H1 (cell line): ENCODE results near the gene ZNF57. TPM values are rescaled to one million over a fixed set of nuclear protein-coding genes. Genes with fewer than 3 reads are reported as not detected.

Source experiments
- CTCF ChIA-PET: fragments of 300-600 bp; sonication (Branson Sonifier 250); formaldehyde crosslinking; loops from one replicate; lab custom pipeline; 2021; ENCODE audit not compliant: partially characterized antibody; lab: Charles Lee
- POLR2A ChIA-PET: fragments of 300-600 bp; sonication (Branson Sonifier 250); formaldehyde crosslinking; loops from one replicate; lab custom pipeline; 2021; ENCODE audit warnings: inconsistent platforms; ENCODE audit not compliant: partially characterized antibody; lab: Charles Lee
- DNase-seq, 2 experiments: peaks; one replicate each; pipeline versions ENCODE4 v3.0.0 to v3.0.0-alpha.2; 2010 to 2022; ENCODE audit warnings: low spot score in 2 of 2, low read depth in 1 of 2, mixed read lengths in 1 of 2
- FAIRE-seq: peaks from 2 replicates; lab custom pipeline; 2011; peaks lifted over from hg19 to GRCh38; lab: Jason Lieb, UNC
- H2AFZ ChIP-seq: 2 replicates; pipeline ENCODE4 v1.8.1; 2012; ENCODE audit warnings: low read length, inconsistent platforms
- H2AK5ac ChIP-seq: 2 replicates; pipeline ENCODE4 v1.6.1; 2013; ENCODE audit warnings: low read depth, low read length
- H2BK120ac ChIP-seq: replicated peaks from 2 replicates; pipeline ENCODE3; 2013; ENCODE audit warnings: low read depth, low read length, inconsistent platforms
- H2BK12ac ChIP-seq: 2 replicates; pipeline ENCODE4 v1.6.1; 2013; ENCODE audit warnings: low read depth, low read length
- H2BK15ac ChIP-seq: 2 replicates; pipeline ENCODE4 v1.6.1; 2013; ENCODE audit warnings: low read length
- H2BK20ac ChIP-seq: 2 replicates; pipeline ENCODE4 v1.6.1; 2013; ENCODE audit warnings: low read length
- H2BK5ac ChIP-seq: 2 replicates; pipeline ENCODE4 v1.6.1; 2013; ENCODE audit warnings: low read depth, low read length
- H3K14ac ChIP-seq: 2 replicates; pipeline ENCODE4 v1.6.1; 2013; ENCODE audit warnings: inconsistent platforms; ENCODE audit not compliant: insufficient read length
- H3K18ac ChIP-seq: 2 replicates; pipeline ENCODE4 v1.6.1; 2013; ENCODE audit warnings: low read length; ENCODE audit errors: extremely low read depth
- H3K23ac ChIP-seq: 2 replicates; pipeline ENCODE4 v1.6.1; 2013; ENCODE audit warnings: inconsistent platforms; ENCODE audit not compliant: insufficient read length
- H3K23me2 ChIP-seq: 2 replicates; pipeline ENCODE4 v1.6.1; 2013; ENCODE audit warnings: low read depth, low read length
- H3K27ac ChIP-seq: 2 replicates; pipeline ENCODE4 v1.6.1; 2011; ENCODE audit warnings: low read depth, low read length, inconsistent platforms
- H3K27me3 ChIP-seq, 4 experiments: replicated peaks in 1 of 4; 1 replicate in 1 of 4; 2 replicates in 3 of 4; pipeline versions ENCODE4 v1.6.1 to v1.8.1; 2011 to 2013; ENCODE audit warnings: low read length in 3 of 4, mild to moderate bottlenecking in 3 of 4, inconsistent platforms in 2 of 4, mixed read lengths in 2 of 4, moderate library complexity in 1 of 4; ENCODE audit not compliant: control insufficient read depth in 3 of 4, insufficient read depth in 3 of 4; ENCODE audit errors: extremely low read depth in 1 of 4
- H3K36me3 ChIP-seq, 4 experiments: 2 replicates each; pipeline versions ENCODE4 v1.6.1 to v1.8.1; 2011 to 2013; ENCODE audit warnings: mild to moderate bottlenecking in 4 of 4, low read length in 3 of 4, moderate library complexity in 2 of 4, control low read depth in 1 of 4, inconsistent platforms in 1 of 4; ENCODE audit not compliant: insufficient read depth in 4 of 4, control insufficient read depth in 2 of 4
- H3K4ac ChIP-seq: replicated peaks from 2 replicates; pipeline ENCODE3; 2013; ENCODE audit warnings: low read length, low read depth, mixed read lengths, inconsistent platforms; ENCODE audit not compliant: insufficient read length
- H3K4me1 ChIP-seq, 4 experiments: replicated peaks in 1 of 4; 1 replicate in 1 of 4; 2 replicates in 3 of 4; pipeline versions ENCODE4 v1.6.1 to v1.8.1; 2011 to 2013; ENCODE audit warnings: low read length in 3 of 4, inconsistent platforms in 2 of 4, mixed read lengths in 1 of 4; ENCODE audit not compliant: insufficient read depth in 4 of 4, control insufficient read depth in 3 of 4
- H3K4me2 ChIP-seq, 2 experiments: 2 replicates each; pipeline versions ENCODE4 v1.6.1 to v1.8.1; 2011 to 2013; ENCODE audit warnings: low read depth in 2 of 2, low read length in 2 of 2, control low read depth in 1 of 2, inconsistent platforms in 1 of 2, mild to moderate bottlenecking in 1 of 2; ENCODE audit not compliant: insufficient read depth in 1 of 2
- H3K4me3 ChIP-seq, 4 experiments: fragments of 200-600, 300-600 bp in 1 of 4; sonication (generic), shearing (Covaris generic), sonication (Bioruptor Twin) in 1 of 4; 2 replicates each; pipeline versions ENCODE4 v1.5.1 to v1.8.1; 2011 to 2016; ENCODE audit warnings: low read length in 4 of 4, low read depth in 3 of 4, control low read depth in 2 of 4, inconsistent platforms in 2 of 4, mild to moderate bottlenecking in 2 of 4, mixed read lengths in 1 of 4, moderate library complexity in 1 of 4; ENCODE audit not compliant: insufficient read depth in 2 of 4; ENCODE audit errors: extremely low read depth in 1 of 4
- H3K56ac ChIP-seq: replicated peaks from 2 replicates; pipeline ENCODE3; 2013; ENCODE audit warnings: low read depth, mild to moderate bottlenecking, mixed read lengths, low read length, inconsistent platforms; ENCODE audit not compliant: insufficient read length
- H3K79me1 ChIP-seq: 2 replicates; pipeline ENCODE4 v1.6.1; 2013; ENCODE audit warnings: low read depth, low read length, control low read depth
- H3K79me2 ChIP-seq, 2 experiments: 2 replicates each; pipeline versions ENCODE4 v1.6.1 to v1.8.1; 2012 to 2013; ENCODE audit warnings: low read length in 2 of 2, mild to moderate bottlenecking in 2 of 2, inconsistent platforms in 1 of 2; ENCODE audit not compliant: insufficient read depth in 2 of 2, control insufficient read depth in 1 of 2
- H3K9ac ChIP-seq, 4 experiments: replicated peaks in 1 of 4; 1 replicate in 1 of 4; 2 replicates in 3 of 4; pipeline versions ENCODE4 v1.6.1 to v1.8.1; 2011 to 2013; ENCODE audit warnings: low read depth in 3 of 4, low read length in 3 of 4, control low read depth in 2 of 4, mild to moderate bottlenecking in 2 of 4, moderate library complexity in 2 of 4, inconsistent platforms in 1 of 4; ENCODE audit errors: extremely low read depth in 1 of 4
- H3K9me3 ChIP-seq, 2 experiments: 2 replicates each; pipeline versions ENCODE4 v1.6.1 to v1.8.1; 2012 to 2013; ENCODE audit warnings: mild to moderate bottlenecking in 2 of 2, moderate library complexity in 2 of 2, control low read depth in 1 of 2, inconsistent platforms in 1 of 2, low read depth in 1 of 2, low read length in 1 of 2, mixed read lengths in 1 of 2; ENCODE audit not compliant: insufficient read depth in 2 of 2
- H4K20me1 ChIP-seq, 2 experiments: replicated peaks in 1 of 2; 2 replicates each; pipeline versions ENCODE3 to v1.8.1; 2011 to 2013; ENCODE audit warnings: inconsistent platforms in 2 of 2, low read length in 2 of 2, mild to moderate bottlenecking in 1 of 2; ENCODE audit not compliant: insufficient read depth in 2 of 2, control insufficient read depth in 1 of 2
- H4K5ac ChIP-seq: 2 replicates; pipeline ENCODE4 v1.6.1; 2013; ENCODE audit warnings: low read length, low read depth, mixed read lengths, inconsistent platforms; ENCODE audit not compliant: insufficient read length
- H4K8ac ChIP-seq: 2 replicates; pipeline ENCODE4 v1.8.0; 2013; ENCODE audit warnings: mild to moderate bottlenecking, moderate library complexity, low read length, inconsistent platforms; ENCODE audit not compliant: insufficient read depth; ENCODE audit errors: extremely low read depth
- H4K91ac ChIP-seq: replicated peaks from 2 replicates; pipeline ENCODE3; 2013; ENCODE audit warnings: low read length, mixed read lengths, inconsistent platforms; ENCODE audit not compliant: insufficient read length
- ASH2L ChIP-seq: fragments of 200-600, 300-600 bp; sonication (generic); IDR thresholded peaks from one replicate; pipeline ENCODE4 v1.7.1; 2017; ENCODE audit warnings: low read length
- CHD2 ChIP-seq: IDR thresholded peaks from 2 replicates; pipeline ENCODE4 v1.6.1; 2012; ENCODE audit warnings: low read length, improper control_type of control experiment
- CREB1 ChIP-seq: IDR thresholded peaks from 2 replicates; pipeline ENCODE4 v1.6.1; 2012; ENCODE audit warnings: inconsistent platforms
- CTBP2 ChIP-seq: IDR thresholded peaks from 2 replicates; pipeline ENCODE4 v1.7.0; 2011; ENCODE audit warnings: borderline replicate concordance, mild to moderate bottlenecking, moderate library complexity, mixed read lengths, low read length; ENCODE audit not compliant: insufficient read depth, insufficient read length
- EGR1 ChIP-seq: IDR thresholded peaks from 2 replicates; pipeline ENCODE4 v1.6.1; 2011; ENCODE audit warnings: low read depth, low read length, borderline replicate concordance
- GABPA ChIP-seq: IDR thresholded peaks from 2 replicates; pipeline ENCODE4 v1.6.1; 2011; ENCODE audit warnings: mild to moderate bottlenecking, low read length, moderate library complexity, borderline replicate concordance; ENCODE audit not compliant: insufficient read depth
- HDAC2 ChIP-seq, 2 experiments: fragments of 300-600 bp in 1 of 2; sonication (generic) in 1 of 2; IDR thresholded peaks; 2 replicates each; pipeline ENCODE4 v1.6.1; 2011 to 2012; ENCODE audit warnings: low read depth in 2 of 2, low read length in 2 of 2, mild to moderate bottlenecking in 2 of 2, moderate library complexity in 2 of 2, borderline replicate concordance in 1 of 2, inconsistent platforms in 1 of 2
- RBBP5 ChIP-seq: IDR thresholded peaks from 2 replicates; pipeline ENCODE4 v1.7.1; 2012; ENCODE audit warnings: low read depth, mild to moderate bottlenecking, inconsistent platforms, low read length, moderate library complexity, borderline replicate concordance
- SP1 ChIP-seq: IDR thresholded peaks from 2 replicates; pipeline ENCODE4 v1.6.1; 2011; ENCODE audit warnings: low read depth, low read length
- SP4 ChIP-seq: IDR thresholded peaks from 2 replicates; pipeline ENCODE4 v1.6.1; 2012; ENCODE audit warnings: low read length, inconsistent platforms
- TAF1 ChIP-seq: IDR thresholded peaks from 2 replicates; pipeline ENCODE4 v1.6.1; 2011; ENCODE audit warnings: mild to moderate bottlenecking, low read depth, low read length
- TAF7 ChIP-seq: optimal IDR thresholded peaks from 2 replicates; pipeline ENCODE3; 2011; ENCODE audit warnings: low read depth, mild to moderate bottlenecking, inconsistent platforms, low read length, moderate library complexity, borderline replicate concordance
- YY1 ChIP-seq: IDR thresholded peaks from 2 replicates; pipeline ENCODE4 v1.6.1; 2011; ENCODE audit warnings: low read depth, mild to moderate bottlenecking, low read length
- WGBS, 2 experiments: shearing (Covaris generic) in 1 of 2; methylation state at CpG; one replicate each; pipeline versions ENCODE4 v1.1.6 to v1.1.7; 2013 to 2015; ENCODE audit warnings: low lambda C conversion rate in 2 of 2, mixed read lengths in 2 of 2, inconsistent platforms in 1 of 2, low coverage in 1 of 2, missing lambda C conversion rate in 1 of 2; ENCODE audit not compliant: insufficient replicate concordance in 2 of 2, insufficient coverage in 1 of 2, insufficient read length in 1 of 2; ENCODE audit errors: extremely low coverage in 1 of 2, missing lambda C conversion rate in 1 of 2; 5-methylcytosine and 5-hydroxymethylcytosine counted together
- polyA plus RNA-seq, 7 experiments: library from polyadenylated mRNA; depleted of rRNA in 3 of 7; stranded (reverse) in 5 of 7; unstranded in 2 of 7; fragments of >200 nt in 5 of 7; fragments of 200-250 nt in 2 of 7; gene quantifications; 1 replicate in 5 of 7; 2 replicates in 1 of 7; 4 replicates in 1 of 7; pipeline versions ENCODE4 v1.2.1 to v1.2.3, GENCODE V29; 2011 to 2013; ENCODE audit warnings: missing spikeins in 2 of 7, mixed read lengths in 2 of 7
- total RNA-seq: library from RNA; stranded (reverse); fragmentation: NEBNext Ultra II Directional; extraction: Animal tissue kit (Norgen Biotek cat#: 25700); gene quantifications from 2 replicates; pipeline ENCODE4 v1.2.1, GENCODE V29; 2021
- TF ChIP-seq, protein P1 (sequence below): IDR thresholded peaks from 2 replicates; pipeline ENCODE4 v1.6.1; 2012; ENCODE audit warnings: low read length, inconsistent platforms

ZNF57 gene
- total and polyA plus RNA-seq, 2 of the 8 experiments (the other 6 are each of a cell fraction or from before 2014, with no cell fraction given): 4.9 to 8.9 TPM

DNA sequence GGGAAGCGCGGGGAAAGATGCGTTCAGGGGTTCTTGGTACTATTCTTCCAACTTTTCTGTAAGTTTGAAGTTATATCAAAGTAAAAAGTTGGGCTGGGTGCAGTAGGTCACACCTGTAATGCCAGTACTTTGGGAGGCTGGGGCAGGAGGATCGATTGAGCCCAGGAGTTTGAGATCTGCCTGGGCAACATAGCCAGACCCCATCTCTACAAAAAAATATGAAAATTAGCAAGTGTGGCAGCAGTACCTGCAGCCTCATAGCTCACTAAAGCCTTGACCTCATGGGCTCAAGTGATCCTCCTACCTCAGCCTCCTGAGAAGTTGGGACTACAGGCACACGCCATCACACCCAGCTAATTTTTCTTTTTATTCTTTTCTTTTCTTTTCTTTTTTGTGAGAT lies 56.4 kb downstream of the ZNF57 start:
- Histone ChIP-seq H3K9me3 (no peaks in the 10 kb centered on the region), H3K23ac (no peak overlapping the region), H2BK120ac (no peak overlapping the region), H2BK12ac (no peak overlapping the region), H2BK15ac (no peak overlapping the region), H2AK5ac (no peak overlapping the region), H3K56ac (no peak overlapping the region), H3K27ac (no peak overlapping the region), H3K4me3 (no peak overlapping the region), H3K18ac (no peak overlapping the region), H3K4ac (no peak overlapping the region), H3K23me2 (no peaks in the 10 kb centered on the region), H3K9ac (no peak overlapping the region), H3K4me2 (no peak overlapping the region), H3K27me3 (no peaks in the 10 kb centered on the region; a peak in 1 of 7 replicates), H4K91ac (no peak overlapping the region), H2AFZ (no peak overlapping the region), H3K4me1 (no peaks in the 10 kb centered on the region), H3K79me2 (no peaks in the 10 kb centered on the region), H4K5ac (no peak overlapping the region), H4K8ac (no peak overlapping the region), H3K79me1 (no peaks in the 10 kb centered on the region), H3K36me3 (no peaks in the 10 kb centered on the region), H2BK5ac (no peak overlapping the region), H3K14ac (no peak overlapping the region), H2BK20ac (no peak overlapping the region), H4K20me1 (no peaks in the 10 kb centered on the region)
- 93% methylated on average over 5 of the region's 5 CpGs; no CpG with 5 or more reads in 1 of the 2 experiments for WGBS, 2 experiments
- FAIRE-seq: no peak
- DNase-seq: no peak
- ChIA-PET CTCF (interaction anchor here (0.8 to 18.9 kb wide), 17 partner anchors 8 to 318 kb away, joined by 3 to 260 read pairs (median 4); no protein-coding TSS in a partner anchor), POLR2A (no interaction called here)
- TF ChIP-seq TAF7 (no peak), SP4 (no peak), ASH2L (no peak), RBBP5 (no peak), TAF1 (no peak), GABPA (no peak), CTBP2 (no peak), HDAC2 (IDR thresholded peaks at IDR 0.05; ENCODE audit: borderline replicate concordance in 1 of 2, low read depth in 2 of 2, low read length in 2 of 2) (no peak), CHD2 (no peak), SP1 (no peak), EGR1 (no peak), CREB1 (no peak), YY1 (no peak)
- TF ChIP-seq, protein P1, sequence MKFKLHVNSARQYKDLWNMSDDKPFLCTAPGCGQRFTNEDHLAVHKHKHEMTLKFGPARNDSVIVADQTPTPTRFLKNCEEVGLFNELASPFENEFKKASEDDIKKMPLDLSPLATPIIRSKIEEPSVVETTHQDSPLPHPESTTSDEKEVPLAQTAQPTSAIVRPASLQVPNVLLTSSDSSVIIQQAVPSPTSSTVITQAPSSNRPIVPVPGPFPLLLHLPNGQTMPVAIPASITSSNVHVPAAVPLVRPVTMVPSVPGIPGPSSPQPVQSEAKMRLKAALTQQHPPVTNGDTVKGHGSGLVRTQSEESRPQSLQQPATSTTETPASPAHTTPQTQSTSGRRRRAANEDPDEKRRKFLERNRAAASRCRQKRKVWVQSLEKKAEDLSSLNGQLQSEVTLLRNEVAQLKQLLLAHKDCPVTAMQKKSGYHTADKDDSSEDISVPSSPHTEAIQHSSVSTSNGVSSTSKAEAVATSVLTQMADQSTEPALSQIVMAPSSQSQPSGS: no peak
